GM12878 (cell line): ENCODE data around the gene LIG1.

ENCODE experiments used
- ETV6 ChIP-seq, 2 experiments: fragments of 450-650 bp in 1 of 2; IDR thresholded peaks in 1 of 2; conservative IDR thresholded peaks in 1 of 2; 2 replicates each; pipeline ENCODE4 v1.6.1; 2014; ENCODE audit warnings: antibody characterized with exemption in 1 of 2, borderline replicate concordance in 1 of 2, low read depth in 1 of 2, mild to moderate bottlenecking in 1 of 2, moderate library complexity in 1 of 2
- EZH2 ChIP-seq: IDR thresholded peaks from 2 replicates; pipeline ENCODE4 v1.6.1; 2012; ENCODE audit warnings: low read depth, mild to moderate bottlenecking, control low read depth, inconsistent platforms, low read length, borderline replicate concordance; ENCODE audit not compliant: control insufficient read depth
- HDGF ChIP-seq: fragments of 450-650 bp; IDR thresholded peaks from 2 replicates; pipeline ENCODE4 v1.6.1; 2016; ENCODE audit warnings: antibody characterized with exemption
- NR2F1 ChIP-seq: fragments of 450-650 bp; conservative IDR thresholded peaks from 2 replicates; pipeline ENCODE4 v1.6.1; 2017; ENCODE audit warnings: mild to moderate bottlenecking
- POLR2AphosphoS5 ChIP-seq: IDR thresholded peaks from 2 replicates; pipeline ENCODE4 v1.6.1; 2011; ENCODE audit warnings: mild to moderate bottlenecking, low read length, inconsistent platforms
- RUNX3 ChIP-seq: IDR thresholded peaks from 2 replicates; pipeline ENCODE4 v1.6.1; 2012; ENCODE audit warnings: low read length, inconsistent platforms
- SREBF2 ChIP-seq: IDR thresholded peaks from 2 replicates; pipeline ENCODE4 v1.6.1; 2012; ENCODE audit warnings: mild to moderate bottlenecking, low read length
- ZNF207 ChIP-seq: fragments of 450-650 bp; IDR thresholded peaks from 2 replicates; pipeline ENCODE4 v1.6.1; 2014; ENCODE audit warnings: antibody characterized with exemption, mild to moderate bottlenecking, borderline replicate concordance
- TF ChIP-seq, protein P1 (sequence below), 3 experiments: IDR thresholded peaks in 2 of 3; conservative IDR thresholded peaks in 1 of 3; 2 replicates each; pipeline ENCODE4 v1.5.1; 2011; ENCODE audit warnings: low read depth in 3 of 3, low read length in 3 of 3, mild to moderate bottlenecking in 3 of 3, control low read depth in 2 of 3, moderate library complexity in 2 of 3, inconsistent platforms in 1 of 3, mixed read lengths in 1 of 3; ENCODE audit not compliant: control insufficient read depth in 2 of 3, insufficient read depth in 1 of 3; ENCODE audit errors: extremely low read depth in 1 of 3
- TF ChIP-seq, protein P2 (sequence below): fragments of 450-650 bp; IDR thresholded peaks from 2 replicates; pipeline ENCODE4 v1.6.1; 2017; ENCODE audit warnings: mild to moderate bottlenecking, moderate library complexity
- TF ChIP-seq, protein P3 (sequence below): IDR thresholded peaks from 2 replicates; pipeline ENCODE4 v1.6.1; 2011; ENCODE audit warnings: borderline replicate concordance, low read depth, mild to moderate bottlenecking, moderate library complexity, mixed read lengths, low read length; ENCODE audit not compliant: insufficient read depth; ENCODE audit errors: extremely low read length

DNA sequence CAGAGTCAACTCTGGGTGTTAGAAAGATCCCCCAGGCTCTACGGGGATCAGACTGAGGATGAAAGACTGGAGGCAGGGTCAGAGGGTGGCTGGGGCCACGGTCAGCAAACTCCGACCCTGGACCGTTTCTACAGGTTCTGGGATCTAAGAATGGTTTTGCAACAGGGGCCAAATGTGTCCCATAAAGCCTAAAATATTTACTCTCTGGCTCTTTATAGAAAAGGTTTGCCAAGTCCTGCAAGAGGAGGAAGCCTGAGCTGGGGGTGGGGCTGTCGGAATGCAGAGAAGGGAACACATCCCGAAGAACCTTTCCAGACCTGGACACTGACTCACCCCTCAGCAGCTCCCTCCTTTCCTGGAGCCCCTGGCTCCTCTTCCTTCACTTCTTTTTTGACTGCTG lies 20.7 kb downstream of the LIG1 start:
- TF ChIP-seq NR2F1 (no peak), RUNX3 (no peak), POLR2AphosphoS5 (no peak), ETV6 (conservative IDR thresholded peaks at IDR 0.05 in 1 of 2, IDR thresholded peaks at IDR 0.05 in 1 of 2; ENCODE audit: borderline replicate concordance in 1 of 2, low read depth in 1 of 2) (no peak), SREBF2 (no peak), ZNF207 (no peak), HDGF (no peak), EZH2 (no peak)
- TF ChIP-seq, protein P1, sequence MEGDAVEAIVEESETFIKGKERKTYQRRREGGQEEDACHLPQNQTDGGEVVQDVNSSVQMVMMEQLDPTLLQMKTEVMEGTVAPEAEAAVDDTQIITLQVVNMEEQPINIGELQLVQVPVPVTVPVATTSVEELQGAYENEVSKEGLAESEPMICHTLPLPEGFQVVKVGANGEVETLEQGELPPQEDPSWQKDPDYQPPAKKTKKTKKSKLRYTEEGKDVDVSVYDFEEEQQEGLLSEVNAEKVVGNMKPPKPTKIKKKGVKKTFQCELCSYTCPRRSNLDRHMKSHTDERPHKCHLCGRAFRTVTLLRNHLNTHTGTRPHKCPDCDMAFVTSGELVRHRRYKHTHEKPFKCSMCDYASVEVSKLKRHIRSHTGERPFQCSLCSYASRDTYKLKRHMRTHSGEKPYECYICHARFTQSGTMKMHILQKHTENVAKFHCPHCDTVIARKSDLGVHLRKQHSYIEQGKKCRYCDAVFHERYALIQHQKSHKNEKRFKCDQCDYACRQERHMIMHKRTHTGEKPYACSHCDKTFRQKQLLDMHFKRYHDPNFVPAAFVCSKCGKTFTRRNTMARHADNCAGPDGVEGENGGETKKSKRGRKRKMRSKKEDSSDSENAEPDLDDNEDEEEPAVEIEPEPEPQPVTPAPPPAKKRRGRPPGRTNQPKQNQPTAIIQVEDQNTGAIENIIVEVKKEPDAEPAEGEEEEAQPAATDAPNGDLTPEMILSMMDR (IDR thresholded peaks at IDR 0.05 in 2 of 3, conservative IDR thresholded peaks at IDR 0.05 in 1 of 3; ENCODE audit: control insufficient read depth in 2 of 3, extremely low read depth in 1 of 3, insufficient read depth in 1 of 3, low read depth in 3 of 3, low read length in 3 of 3), result no peak
- TF ChIP-seq, protein P2, sequence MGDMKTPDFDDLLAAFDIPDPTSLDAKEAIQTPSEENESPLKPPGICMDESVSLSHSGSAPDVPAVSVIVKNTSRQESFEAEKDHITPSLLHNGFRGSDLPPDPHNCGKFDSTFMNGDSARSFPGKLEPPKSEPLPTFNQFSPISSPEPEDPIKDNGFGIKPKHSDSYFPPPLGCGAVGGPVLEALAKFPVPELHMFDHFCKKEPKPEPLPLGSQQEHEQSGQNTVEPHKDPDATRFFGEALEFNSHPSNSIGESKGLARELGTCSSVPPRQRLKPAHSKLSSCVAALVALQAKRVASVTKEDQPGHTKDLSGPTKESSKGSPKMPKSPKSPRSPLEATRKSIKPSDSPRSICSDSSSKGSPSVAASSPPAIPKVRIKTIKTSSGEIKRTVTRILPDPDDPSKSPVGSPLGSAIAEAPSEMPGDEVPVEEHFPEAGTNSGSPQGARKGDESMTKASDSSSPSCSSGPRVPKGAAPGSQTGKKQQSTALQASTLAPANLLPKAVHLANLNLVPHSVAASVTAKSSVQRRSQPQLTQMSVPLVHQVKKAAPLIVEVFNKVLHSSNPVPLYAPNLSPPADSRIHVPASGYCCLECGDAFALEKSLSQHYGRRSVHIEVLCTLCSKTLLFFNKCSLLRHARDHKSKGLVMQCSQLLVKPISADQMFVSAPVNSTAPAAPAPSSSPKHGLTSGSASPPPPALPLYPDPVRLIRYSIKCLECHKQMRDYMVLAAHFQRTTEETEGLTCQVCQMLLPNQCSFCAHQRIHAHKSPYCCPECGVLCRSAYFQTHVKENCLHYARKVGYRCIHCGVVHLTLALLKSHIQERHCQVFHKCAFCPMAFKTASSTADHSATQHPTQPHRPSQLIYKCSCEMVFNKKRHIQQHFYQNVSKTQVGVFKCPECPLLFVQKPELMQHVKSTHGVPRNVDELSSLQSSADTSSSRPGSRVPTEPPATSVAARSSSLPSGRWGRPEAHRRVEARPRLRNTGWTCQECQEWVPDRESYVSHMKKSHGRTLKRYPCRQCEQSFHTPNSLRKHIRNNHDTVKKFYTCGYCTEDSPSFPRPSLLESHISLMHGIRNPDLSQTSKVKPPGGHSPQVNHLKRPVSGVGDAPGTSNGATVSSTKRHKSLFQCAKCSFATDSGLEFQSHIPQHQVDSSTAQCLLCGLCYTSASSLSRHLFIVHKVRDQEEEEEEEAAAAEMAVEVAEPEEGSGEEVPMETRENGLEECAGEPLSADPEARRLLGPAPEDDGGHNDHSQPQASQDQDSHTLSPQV, result no peak
- TF ChIP-seq, protein P3, sequence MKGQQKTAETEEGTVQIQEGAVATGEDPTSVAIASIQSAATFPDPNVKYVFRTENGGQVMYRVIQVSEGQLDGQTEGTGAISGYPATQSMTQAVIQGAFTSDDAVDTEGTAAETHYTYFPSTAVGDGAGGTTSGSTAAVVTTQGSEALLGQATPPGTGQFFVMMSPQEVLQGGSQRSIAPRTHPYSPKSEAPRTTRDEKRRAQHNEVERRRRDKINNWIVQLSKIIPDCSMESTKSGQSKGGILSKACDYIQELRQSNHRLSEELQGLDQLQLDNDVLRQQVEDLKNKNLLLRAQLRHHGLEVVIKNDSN, result no peak
